ENCODE data around the gene TRIM2. TPM values are rescaled to one million over a fixed set of nuclear protein-coding genes. Genes with fewer than 3 reads are reported as not detected.

The TRIM2 gene
- total RNA-seq, 1 donor from 2014 or later = 20.2 TPM

GRCh38 chr4:153238135-153238919 is 34.1 kb downstream of the TRIM2 start:
- H3K27me3 ChIP-seq (ENCODE audit: low read depth) = no peaks in the 10 kb centered on the region
- H3K27ac ChIP-seq (replicated peaks) = no peak overlapping the region
- H3K4me1 ChIP-seq = peaks cover 44% of the 10 kb centered on the region
- no peak overlapping the region for H3K4me3 ChIP-seq
- no peak for TF ChIP-seq CTCF (IDR thresholded peaks at IDR 0.05; ENCODE audit: borderline replicate concordance)
- DNase-seq = no peak
- H3K9me3 ChIP-seq (replicated peaks) = no peaks in the 10 kb centered on the region
- peaks cover 8% of the 10 kb centered on the region for H3K36me3 ChIP-seq
- intact Hi-C loops (cut with micrococcal nuclease) = no loop called here

GRCh38 chr4:153239409-153239808 is 35.2 kb downstream of the TRIM2 start:
- Histone ChIP-seq H3K36me3 (peaks cover 8% of the 10 kb centered on the region), H3K9me3 (replicated peaks) (no peaks in the 10 kb centered on the region), H3K27me3 (ENCODE audit: low read depth) (no peaks in the 10 kb centered on the region), H3K4me3 (no peak overlapping the region), H3K27ac (replicated peaks) (no peak overlapping the region), H3K4me1 (peaks cover 39% of the 10 kb centered on the region)
- intact Hi-C loops (cut with micrococcal nuclease) = no loop called here
- no peak for TF ChIP-seq CTCF (IDR thresholded peaks at IDR 0.05; ENCODE audit: borderline replicate concordance)
- DNase-seq = no peak

- intact Hi-C loops (cut with micrococcal nuclease) = no loop called here
- TF ChIP-seq CTCF (IDR thresholded peaks at IDR 0.05; ENCODE audit: borderline replicate concordance) = no peak
- peaks cover 32% of the 10 kb centered on the region for H3K4me1 ChIP-seq
- peak overlapping the region; percentile 63 for H3K27ac ChIP-seq (replicated peaks)
- H3K27me3 ChIP-seq (ENCODE audit: low read depth) = no peaks in the 10 kb centered on the region
- H3K9me3 ChIP-seq (replicated peaks) = no peaks in the 10 kb centered on the region
- DNase-seq = no peak
- H3K36me3 ChIP-seq = peaks cover 8% of the 10 kb centered on the region
- H3K4me3 ChIP-seq = no peak overlapping the region
These were observed 37.1 kb downstream of the TRIM2 start for GRCh38 chr4:153241295-153241694.

GRCh38 chr4:153241970-153242838 is 38.0 kb downstream of the TRIM2 start:
- DNase-seq = no peak

More at GRCh38 chr4:153241970-153242838, 38.0 kb downstream of the TRIM2 start:
- H3K4me1 ChIP-seq = peaks cover 32% of the 10 kb centered on the region
- peaks cover 8% of the 10 kb centered on the region for H3K36me3 ChIP-seq
- H3K9me3 ChIP-seq (replicated peaks) = no peaks in the 10 kb centered on the region
- H3K27ac ChIP-seq (replicated peaks) = peak overlapping the region; percentile 63
- intact Hi-C loops (cut with micrococcal nuclease) = no loop called here
- H3K27me3 ChIP-seq (ENCODE audit: low read depth) = no peaks in the 10 kb centered on the region
- no peak overlapping the region for H3K4me3 ChIP-seq
- no peak for TF ChIP-seq CTCF (IDR thresholded peaks at IDR 0.05; ENCODE audit: borderline replicate concordance)
